NB4 (cell line): ENCODE measurements around the gene SUSD5.

ENCODE experiments used
- MYC ChIP-seq: IDR thresholded peaks from 2 replicates; pipeline ENCODE4 v1.6.1; 2011; ENCODE audit warnings: low read depth, low read length
- POLR2A ChIP-seq: IDR thresholded peaks from 2 replicates; pipeline ENCODE4 v1.6.1; 2011; ENCODE audit warnings: mild to moderate bottlenecking; ENCODE audit not compliant: insufficient read length; ENCODE audit errors: extremely low read depth
- TF ChIP-seq, protein P1 (sequence below): IDR thresholded peaks from one replicate; pipeline ENCODE4 v1.5.1; 2012; ENCODE audit warnings: low read depth, low read length
- TF ChIP-seq, protein P2 (sequence below): IDR thresholded peaks from 2 replicates; pipeline ENCODE4 v1.6.1; 2011; ENCODE audit warnings: low read depth, low read length

GRCh38 chr3:33141006-33141405 lies 77.6 kb downstream of the SUSD5 start:
- TF ChIP-seq, protein P1, sequence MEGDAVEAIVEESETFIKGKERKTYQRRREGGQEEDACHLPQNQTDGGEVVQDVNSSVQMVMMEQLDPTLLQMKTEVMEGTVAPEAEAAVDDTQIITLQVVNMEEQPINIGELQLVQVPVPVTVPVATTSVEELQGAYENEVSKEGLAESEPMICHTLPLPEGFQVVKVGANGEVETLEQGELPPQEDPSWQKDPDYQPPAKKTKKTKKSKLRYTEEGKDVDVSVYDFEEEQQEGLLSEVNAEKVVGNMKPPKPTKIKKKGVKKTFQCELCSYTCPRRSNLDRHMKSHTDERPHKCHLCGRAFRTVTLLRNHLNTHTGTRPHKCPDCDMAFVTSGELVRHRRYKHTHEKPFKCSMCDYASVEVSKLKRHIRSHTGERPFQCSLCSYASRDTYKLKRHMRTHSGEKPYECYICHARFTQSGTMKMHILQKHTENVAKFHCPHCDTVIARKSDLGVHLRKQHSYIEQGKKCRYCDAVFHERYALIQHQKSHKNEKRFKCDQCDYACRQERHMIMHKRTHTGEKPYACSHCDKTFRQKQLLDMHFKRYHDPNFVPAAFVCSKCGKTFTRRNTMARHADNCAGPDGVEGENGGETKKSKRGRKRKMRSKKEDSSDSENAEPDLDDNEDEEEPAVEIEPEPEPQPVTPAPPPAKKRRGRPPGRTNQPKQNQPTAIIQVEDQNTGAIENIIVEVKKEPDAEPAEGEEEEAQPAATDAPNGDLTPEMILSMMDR: no peak
- TF ChIP-seq POLR2A: no peak
- TF ChIP-seq, protein P2, sequence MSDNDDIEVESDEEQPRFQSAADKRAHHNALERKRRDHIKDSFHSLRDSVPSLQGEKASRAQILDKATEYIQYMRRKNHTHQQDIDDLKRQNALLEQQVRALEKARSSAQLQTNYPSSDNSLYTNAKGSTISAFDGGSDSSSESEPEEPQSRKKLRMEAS: no peak
- no peak for TF ChIP-seq MYC
